IPS-18c (cell line): ENCODE measurements around the gene NEK2.
"Not testable (repeated sequence)": the region's sequence is repeated elsewhere in the genome, so short reads cannot be mapped to it uniquely, and the experiment has no call there.

ENCODE experiments used
- H3K4me3 ChIP-seq: 2 replicates; pipeline ENCODE4 v1.7.0; 2013; ENCODE audit warnings: low read depth, mild to moderate bottlenecking, low read length, moderate library complexity; ENCODE audit not compliant: insufficient read depth
- H3K9me3 ChIP-seq: one replicate; pipeline ENCODE4 v1.6.1; 2013; ENCODE audit warnings: mild to moderate bottlenecking, low read length, moderate library complexity; ENCODE audit not compliant: control insufficient read depth, insufficient read depth

NEK2 gene

GRCh38 chr1:211641942-211642341 lies 33.5 kb downstream of the NEK2 start:
- no peak overlapping the region for H3K4me3 ChIP-seq
- no peaks in the 10 kb centered on the region for H3K9me3 ChIP-seq

GRCh38 chr1:211641044-211641800 lies 34.2 kb downstream of the NEK2 start:
- Histone ChIP-seq H3K9me3 (no peaks in the 10 kb centered on the region), H3K4me3 (no peak overlapping the region)

- no peak overlapping the region for H3K4me3 ChIP-seq
- no peaks in the 10 kb centered on the region for H3K9me3 ChIP-seq
These were observed 35.2 kb downstream of the NEK2 start for GRCh38 chr1:211640301-211640630.

- H3K9me3 ChIP-seq, result no peaks in the 10 kb centered on the region
- H3K4me3 ChIP-seq, result no peak overlapping the region
These were observed 35.7 kb downstream of the NEK2 start for GRCh38 chr1:211639475-211640300.

- H3K4me3 ChIP-seq, result no peak overlapping the region
- H3K9me3 ChIP-seq, result no peaks in the 10 kb centered on the region
These were observed 36.7 kb downstream of the NEK2 start for GRCh38 chr1:211638689-211639101.

GRCh38 chr1:211638246-211638645 lies 37.2 kb downstream of the NEK2 start:
- Histone ChIP-seq H3K9me3 (no peaks in the 10 kb centered on the region), H3K4me3 (no peak overlapping the region)

GRCh38 chr1:211637066-211637465 lies 38.4 kb downstream of the NEK2 start:
- H3K4me3 ChIP-seq, result no peak overlapping the region
- no peaks in the 10 kb centered on the region for H3K9me3 ChIP-seq

- H3K9me3 ChIP-seq, H3K4me3 ChIP-seq: not testable (repeated sequence)
These were observed 38.8 kb downstream of the NEK2 start for GRCh38 chr1:211636575-211637029.

- H3K4me3 ChIP-seq, result no peak overlapping the region
These were observed 39.7 kb downstream of the NEK2 start for GRCh38 chr1:211635597-211636205.

GRCh38 chr1:211634931-211635330 lies 40.5 kb downstream of the NEK2 start:
- Histone ChIP-seq H3K9me3 (no peaks in the 10 kb centered on the region), H3K4me3 (no peak overlapping the region)

More at GRCh38 chr1:211635597-211636205, 39.7 kb downstream of the NEK2 start:
- H3K9me3 ChIP-seq, result no peaks in the 10 kb centered on the region

- no peak overlapping the region for H3K4me3 ChIP-seq
- no peaks in the 10 kb centered on the region for H3K9me3 ChIP-seq
These were observed 41.0 kb downstream of the NEK2 start for GRCh38 chr1:211634461-211634860.

GRCh38 chr1:211633524-211633846 lies 41.9 kb downstream of the NEK2 start:
- Histone ChIP-seq H3K9me3 (no peaks in the 10 kb centered on the region), H3K4me3 (no peak overlapping the region)

GRCh38 chr1:211632808-211633523 lies 42.5 kb downstream of the NEK2 start:
- H3K4me3 ChIP-seq, result no peak overlapping the region

GRCh38 chr1:211632117-211632807 lies 43.2 kb downstream of the NEK2 start:
- no peaks in the 10 kb centered on the region for H3K9me3 ChIP-seq
- no peak overlapping the region for H3K4me3 ChIP-seq

More at GRCh38 chr1:211632808-211633523, 42.5 kb downstream of the NEK2 start:
- H3K9me3 ChIP-seq, result no peaks in the 10 kb centered on the region

- no peaks in the 10 kb centered on the region for H3K9me3 ChIP-seq
- no peak overlapping the region for H3K4me3 ChIP-seq
These were observed 44.3 kb downstream of the NEK2 start for GRCh38 chr1:211631168-211631567.

- no peak overlapping the region for H3K4me3 ChIP-seq
- no peaks in the 10 kb centered on the region for H3K9me3 ChIP-seq
These were observed 45.0 kb downstream of the NEK2 start for GRCh38 chr1:211630236-211631081.
